DMS153 (cell line): ENCODE measurements around the gene BSN.
"Not testable (repeated sequence)": the region's sequence is repeated elsewhere in the genome, so short reads cannot be mapped to it uniquely, and the experiment has no call there.

Experiments used
- DNase-seq: peaks from one replicate; lab custom pipeline; 2025; lab: John Stamatoyannopoulos, UW

Gene BSN

GRCh38 chr3:49695350-49696015, 141.2 kb downstream of the BSN start:
- not testable (repeated sequence) for DNase-seq

- DNase-seq = no peak
These were observed 145.2 kb downstream of the BSN start for GRCh38 chr3:49699281-49699979.

- no peak for DNase-seq
These were observed 145.7 kb downstream of the BSN start for GRCh38 chr3:49700014-49700413.

- DNase-seq = no peak
These were observed 146.3 kb downstream of the BSN start for GRCh38 chr3:49700453-49701128.

- no peak for DNase-seq
These were observed 147.3 kb downstream of the BSN start for GRCh38 chr3:49701388-49702077.

GRCh38 chr3:49702672-49703071, 148.4 kb downstream of the BSN start:
- DNase-seq = no peak

- DNase-seq = peak; percentile 17
These were observed 149.2 kb downstream of the BSN start for GRCh38 chr3:49703443-49703927.

- DNase-seq = no peak
These were observed 149.7 kb downstream of the BSN start for GRCh38 chr3:49703956-49704355.

GRCh38 chr3:49704629-49705028, 150.4 kb downstream of the BSN start:
- no peak for DNase-seq

GRCh38 chr3:49705390-49705960, 151.2 kb downstream of the BSN start:
- no peak for DNase-seq

GRCh38 chr3:49706456-49707112, 152.3 kb downstream of the BSN start:
- DNase-seq = no peak

- no peak for DNase-seq
These were observed 152.8 kb downstream of the BSN start for GRCh38 chr3:49707113-49707480.

- no peak for DNase-seq
These were observed 155.6 kb downstream of the BSN start for GRCh38 chr3:49709852-49710251.

- no peak for DNase-seq
These were observed 157.2 kb downstream of the BSN start for GRCh38 chr3:49711489-49711888.

GRCh38 chr3:49712166-49712565, 157.9 kb downstream of the BSN start:
- no peak for DNase-seq

GRCh38 chr3:49712631-49713317, 158.5 kb downstream of the BSN start:
- no peak for DNase-seq

GRCh38 chr3:49713336-49714105, 159.2 kb downstream of the BSN start:
- DNase-seq = no peak

- no peak for DNase-seq
These were observed 160.7 kb downstream of the BSN start for GRCh38 chr3:49714728-49715550.

- no peak for DNase-seq
These were observed 161.4 kb downstream of the BSN start for GRCh38 chr3:49715611-49716121.
